Measurements from ENCODE around the gene AEN.

AEN gene

DNA sequence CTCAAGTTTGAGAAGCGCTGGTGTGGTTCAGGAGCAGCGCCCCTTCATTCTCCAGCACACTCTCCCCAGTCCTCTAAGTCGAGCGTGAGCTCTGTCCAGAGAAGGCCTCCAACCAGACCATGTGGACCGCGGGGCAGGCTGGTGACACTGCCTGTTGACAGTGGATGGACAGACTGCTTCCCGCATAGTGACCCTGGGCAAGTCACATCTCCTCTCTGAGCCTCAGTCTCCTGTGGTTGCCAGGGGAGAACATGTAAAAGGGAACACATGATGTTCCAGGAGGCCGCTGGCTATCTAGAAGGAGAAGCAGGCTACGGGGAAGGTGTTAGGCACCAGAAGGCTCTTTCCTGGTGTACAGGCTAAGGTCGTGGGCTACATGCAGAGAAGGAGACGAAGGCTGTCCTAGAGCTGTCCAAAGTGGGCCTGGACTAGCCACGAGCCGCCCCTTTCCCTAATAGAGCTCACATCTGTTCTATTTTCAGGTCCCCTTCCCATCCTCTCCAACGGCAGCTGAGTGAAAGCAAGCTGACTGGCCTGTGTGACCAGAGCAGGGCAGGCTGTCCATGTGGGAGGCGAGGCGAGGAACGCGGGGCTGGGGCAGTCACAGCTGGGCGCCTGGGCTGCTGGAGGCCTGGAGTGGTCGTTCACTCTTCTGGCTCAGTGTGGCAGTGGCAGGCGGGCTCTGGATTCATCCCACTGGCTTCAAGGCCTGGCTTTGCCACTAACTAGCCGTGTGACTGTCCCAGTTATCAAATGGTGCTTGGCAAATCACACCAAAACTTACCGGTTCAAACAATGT is 28.8 kb downstream of the AEN start:
- DNase-seq (ENCODE audit: low read depth, low spot score): no peak

DNA sequence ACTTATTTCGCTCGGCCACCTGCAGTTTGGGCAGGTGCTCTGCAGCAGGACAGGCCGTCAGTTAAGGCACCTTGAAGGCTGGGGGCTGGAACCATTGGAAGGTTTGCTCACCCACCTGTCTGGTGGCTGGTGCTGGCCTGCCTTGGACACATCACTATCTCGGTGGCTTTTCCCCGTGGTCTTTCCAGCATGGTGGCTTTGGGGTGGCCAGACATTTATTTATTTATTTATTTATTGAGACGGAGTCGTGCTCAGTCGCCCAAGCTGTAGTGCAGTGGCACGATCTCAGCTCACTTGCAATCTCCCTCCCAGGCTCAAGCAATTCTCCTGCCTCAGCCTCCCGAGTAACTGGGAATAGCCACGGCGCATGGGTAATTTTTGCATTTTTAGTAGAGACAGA is 29.4 kb downstream of the AEN start:
- no peak for DNase-seq (ENCODE audit: low read depth, low spot score)

DNA sequence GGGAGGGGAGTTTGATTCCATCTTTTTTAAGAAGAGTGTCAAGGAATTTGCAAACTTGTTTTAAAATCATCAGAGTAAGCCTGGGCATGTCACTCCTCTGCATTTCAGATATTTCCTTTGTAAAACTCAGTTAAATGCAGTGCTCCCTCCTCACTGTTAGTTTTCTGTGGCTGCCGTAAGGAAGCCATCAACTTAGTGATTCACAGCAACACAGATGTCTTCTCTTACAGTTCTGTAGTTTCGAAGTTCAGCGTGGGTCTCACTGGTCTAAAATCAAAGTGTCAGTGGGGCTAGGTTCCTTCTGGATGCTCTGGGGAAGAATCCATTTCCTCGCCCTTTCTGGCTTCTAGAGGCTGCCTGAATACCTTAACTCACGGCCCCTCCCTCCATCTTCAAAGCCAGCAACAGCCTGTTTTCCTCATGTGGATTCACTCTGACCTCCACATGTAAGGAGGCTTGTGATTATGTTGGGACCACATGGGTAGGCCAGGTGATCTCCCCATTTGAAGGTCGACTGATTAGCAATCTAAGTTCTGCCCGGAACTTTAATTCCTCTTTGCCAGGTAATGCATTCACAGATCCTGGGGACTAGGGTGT is 30.1 kb downstream of the AEN start:
- no peak for DNase-seq (ENCODE audit: low read depth, low spot score)

DNA sequence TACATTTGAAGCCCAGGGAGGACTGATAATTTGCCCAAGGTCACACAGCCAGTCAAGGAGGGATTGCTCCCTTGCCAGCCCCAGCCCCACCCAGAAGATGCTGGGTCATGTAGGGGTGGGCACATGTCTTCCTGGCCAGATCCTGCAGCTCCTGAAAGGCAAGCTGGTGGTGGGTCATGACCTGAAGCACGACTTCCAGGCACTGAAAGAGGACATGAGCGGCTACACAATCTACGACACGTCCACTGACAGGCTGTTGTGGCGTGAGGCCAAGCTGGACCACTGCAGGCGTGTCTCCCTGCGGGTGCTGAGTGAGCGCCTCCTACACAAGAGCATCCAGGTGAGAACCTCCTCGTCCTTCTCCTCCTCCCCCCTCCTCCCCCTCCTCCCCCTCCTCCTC is 30.8 kb downstream of the AEN start:
- DNase-seq (ENCODE audit: low read depth, low spot score): no peak

DNA sequence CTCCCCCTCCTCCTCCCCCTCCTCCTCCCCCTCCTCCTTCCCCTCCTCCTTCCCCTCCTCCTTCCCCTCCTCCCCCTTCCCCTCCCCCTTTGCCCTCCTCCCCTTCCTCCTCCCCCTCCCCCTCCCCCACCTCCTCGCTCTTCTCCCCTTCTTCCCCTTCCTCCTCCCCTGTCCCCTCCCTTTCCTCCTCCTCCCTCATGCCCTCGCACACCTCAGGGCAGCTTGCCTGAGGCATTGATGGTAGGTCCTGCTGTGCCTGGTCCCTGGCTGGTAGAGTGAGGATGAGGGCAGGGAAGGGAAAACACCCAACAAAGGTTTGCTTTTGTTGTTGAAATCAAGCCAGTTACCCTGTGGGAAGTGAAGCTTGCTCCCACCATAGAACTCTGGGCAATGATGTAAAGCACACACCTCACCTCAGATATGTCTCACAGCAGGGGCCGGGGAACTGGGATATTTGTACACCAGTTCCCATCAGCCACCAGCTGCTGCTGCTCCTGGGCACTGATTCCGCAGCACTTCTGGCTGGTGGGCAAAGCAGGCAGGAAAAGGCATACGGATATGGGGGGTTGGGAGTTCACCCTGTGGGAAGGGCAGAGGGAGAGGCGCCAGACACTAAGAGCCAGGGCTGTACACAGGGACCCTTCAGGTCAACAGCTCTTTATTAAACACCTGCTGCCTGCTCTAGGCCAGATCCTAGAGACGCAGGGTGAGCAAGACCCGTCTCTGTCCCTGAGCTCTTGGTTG is 31.5 kb downstream of the AEN start:
- no peak for DNase-seq (ENCODE audit: low read depth, low spot score)

DNA sequence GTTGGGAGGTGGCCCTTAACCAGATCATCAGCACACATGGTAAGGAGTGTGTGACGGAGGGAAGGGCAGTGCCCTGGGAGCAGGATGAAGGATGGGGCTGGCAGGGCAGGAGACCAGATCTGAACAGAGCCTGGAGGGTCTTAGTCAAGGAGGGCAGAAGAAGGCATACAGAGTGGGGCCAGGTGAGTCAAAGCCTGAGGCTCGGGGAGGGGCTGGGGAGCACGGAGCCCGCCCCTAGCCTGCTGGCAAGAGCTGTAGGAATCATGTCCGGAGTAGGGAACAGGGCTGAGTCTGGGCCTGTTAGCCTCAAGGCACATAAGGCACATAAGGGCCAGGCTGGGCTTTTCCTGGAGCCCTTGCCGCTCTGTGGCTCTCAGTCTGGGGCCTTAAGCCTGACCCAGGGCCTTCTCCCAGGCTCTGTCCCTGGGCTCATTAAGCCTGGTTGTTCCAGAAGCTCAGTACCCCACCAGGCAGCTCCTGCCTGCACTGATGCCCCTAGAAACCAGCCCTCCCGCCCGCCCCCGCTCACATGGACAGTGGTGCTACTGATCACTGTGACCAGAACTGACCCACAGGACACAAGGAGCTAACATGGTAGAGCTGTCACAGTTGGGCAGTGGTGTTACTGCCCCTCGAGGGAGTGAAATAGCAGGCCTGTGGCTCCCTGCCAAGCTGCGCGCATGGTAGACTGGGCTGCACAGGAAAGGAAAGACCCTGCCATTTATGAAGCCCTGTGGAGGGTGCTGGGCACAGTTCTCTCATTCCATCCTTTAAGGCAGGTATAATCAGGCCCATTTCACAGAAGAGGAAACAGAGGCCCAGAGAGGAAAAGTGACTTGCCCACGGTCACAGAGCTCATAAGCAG is 32.3 kb downstream of the AEN start:
- DNase-seq (ENCODE audit: low read depth, low spot score): no peak

DNA sequence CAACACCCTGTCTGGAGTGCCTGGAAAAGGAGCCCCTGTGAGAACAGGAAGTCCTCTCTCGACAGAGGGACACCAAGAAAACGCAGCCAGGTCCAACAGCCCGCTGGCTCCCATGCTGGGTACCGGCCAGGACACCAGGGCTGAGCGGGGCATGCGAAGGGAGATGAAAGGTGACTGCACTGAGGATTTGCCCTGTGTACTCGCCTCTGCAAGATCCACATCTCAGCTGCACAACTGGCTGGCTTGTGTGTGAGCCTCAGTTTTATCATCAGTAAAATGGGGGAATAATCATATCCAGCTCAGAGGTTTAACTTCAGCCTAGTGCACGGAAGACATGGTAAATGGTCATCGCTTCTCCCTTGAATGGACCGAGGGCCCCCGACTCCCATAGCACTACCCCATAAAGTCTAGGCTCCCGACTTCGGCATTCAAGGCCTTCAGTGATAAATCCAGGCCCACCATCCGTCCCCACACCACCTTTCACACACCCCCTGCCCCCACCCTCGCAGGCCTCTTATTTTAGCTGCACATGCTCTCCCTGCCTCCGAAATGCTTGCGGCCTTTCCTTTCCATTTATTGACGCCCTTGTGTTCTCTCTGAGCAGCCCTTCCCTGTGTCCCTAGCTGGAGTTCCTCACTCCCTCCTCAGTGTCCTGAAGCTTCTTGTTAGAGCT is 33.4 kb downstream of the AEN start:
- DNase-seq (ENCODE audit: low read depth, low spot score): no peak

DNA sequence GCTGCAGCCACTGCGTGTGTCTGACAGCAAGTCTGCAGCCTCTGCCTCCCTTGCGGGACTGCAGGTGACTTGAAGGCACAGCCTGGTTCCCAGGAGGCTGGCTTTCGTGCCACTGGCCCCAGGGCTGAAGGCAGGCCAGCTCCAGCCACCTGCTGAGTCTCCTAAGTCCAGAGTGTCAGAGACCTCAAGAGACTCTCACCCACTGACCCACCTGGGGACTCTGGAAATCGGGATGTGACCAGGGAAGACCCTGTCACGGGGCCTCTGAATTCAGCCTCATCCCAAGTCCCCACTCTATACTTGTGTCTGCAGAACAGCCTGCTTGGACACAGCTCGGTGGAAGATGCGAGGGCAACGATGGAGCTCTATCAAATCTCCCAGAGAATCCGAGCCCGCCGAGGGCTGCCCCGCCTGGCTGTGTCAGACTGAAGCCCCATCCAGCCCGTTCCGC is 34.0 kb downstream of the AEN start:
- no peak for DNase-seq (ENCODE audit: low read depth, low spot score)

DNA sequence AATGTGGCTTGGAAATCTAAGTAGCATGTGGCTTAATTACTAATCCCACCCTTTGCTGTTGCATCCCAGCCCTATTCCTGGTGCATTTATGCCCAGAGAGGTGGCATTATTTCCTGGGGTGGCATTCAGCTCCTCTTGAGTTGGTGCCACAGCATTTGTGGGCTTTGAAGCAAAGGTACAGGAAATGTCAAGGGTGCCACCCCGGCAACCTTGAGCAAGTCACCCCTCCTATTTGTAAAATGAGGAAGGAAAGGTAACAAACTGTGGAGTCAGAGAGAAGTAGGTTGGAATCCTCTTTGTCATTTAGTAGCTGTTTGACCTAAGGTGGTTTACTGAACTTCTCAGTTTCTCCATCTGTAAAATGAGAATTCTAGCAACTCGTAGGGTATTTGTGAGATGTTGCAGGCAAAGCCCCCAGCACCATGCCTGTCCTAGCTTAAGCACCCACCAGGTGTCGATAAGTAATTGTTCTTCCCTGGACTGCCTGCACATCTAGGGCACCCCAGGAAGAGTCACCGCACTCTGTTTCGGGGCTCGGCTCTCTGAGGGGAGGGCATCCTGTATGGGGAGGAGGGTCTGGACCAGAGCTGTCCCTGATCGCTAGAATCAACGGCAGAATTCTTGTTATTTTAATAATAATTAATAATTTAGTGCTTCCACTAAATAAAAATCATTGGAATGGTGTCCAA is 34.8 kb downstream of the AEN start:
- DNase-seq (ENCODE audit: low read depth, low spot score): no peak

DNA sequence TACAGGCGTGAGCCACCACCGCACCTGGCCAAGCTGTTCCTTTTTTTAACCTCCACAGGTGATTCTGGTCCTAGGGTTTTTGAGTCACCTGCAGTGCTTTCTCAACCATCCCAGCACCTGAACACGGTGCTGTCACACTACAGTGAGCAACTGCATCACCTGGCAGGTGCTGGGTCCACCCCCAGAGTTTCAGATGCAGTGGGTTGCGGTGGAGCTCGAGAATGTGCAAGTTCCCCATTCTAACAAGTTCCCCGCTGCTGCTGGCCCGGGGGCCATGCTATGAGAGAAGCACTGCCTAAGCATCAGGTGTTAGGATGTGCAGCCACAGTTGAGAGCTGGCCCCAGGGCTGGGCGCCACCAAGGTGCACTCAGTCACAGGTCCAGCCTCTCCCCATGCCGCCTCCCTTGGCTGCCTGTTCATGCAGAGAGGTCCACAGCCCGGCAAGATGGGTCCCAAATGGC is 35.7 kb downstream of the AEN start:
- DNase-seq (ENCODE audit: low read depth, low spot score): no peak

DNA sequence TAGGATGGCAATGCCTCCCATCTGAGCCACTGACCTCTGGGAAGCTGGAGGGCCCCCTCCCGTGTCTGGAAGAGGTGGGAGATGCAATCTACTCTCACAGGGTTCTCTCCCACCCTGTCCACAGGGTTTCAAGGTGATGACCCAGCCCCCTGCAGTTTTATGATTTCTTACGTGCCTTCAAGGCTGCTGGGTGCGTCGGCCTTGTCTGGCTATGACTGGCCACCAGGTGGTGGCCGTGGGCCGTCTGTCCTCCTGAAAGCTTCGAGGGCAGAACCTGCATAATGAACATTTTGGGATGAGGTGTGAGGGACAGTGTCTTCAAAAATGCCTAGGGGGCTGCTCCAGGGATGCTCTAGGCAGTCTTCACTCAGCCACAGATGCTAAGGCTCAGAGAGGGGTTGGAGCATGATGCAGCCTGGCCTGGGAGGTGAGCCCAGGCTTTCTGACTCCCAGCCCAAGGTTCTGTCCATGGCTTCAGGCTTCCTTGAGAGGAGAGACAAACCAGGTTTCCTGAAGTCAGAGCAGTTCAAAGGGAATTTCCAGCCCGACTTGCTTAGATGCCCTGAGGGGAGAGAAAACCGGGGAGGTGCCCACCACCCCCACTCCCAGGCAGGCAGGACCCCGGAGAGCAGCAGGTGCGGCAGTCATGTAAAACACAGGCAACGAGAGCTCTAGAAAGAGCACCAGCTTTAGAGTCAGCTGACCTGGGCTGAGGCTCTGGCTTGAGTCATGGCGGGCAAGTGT is 36.4 kb downstream of the AEN start:
- no peak for DNase-seq (ENCODE audit: low read depth, low spot score)

DNA sequence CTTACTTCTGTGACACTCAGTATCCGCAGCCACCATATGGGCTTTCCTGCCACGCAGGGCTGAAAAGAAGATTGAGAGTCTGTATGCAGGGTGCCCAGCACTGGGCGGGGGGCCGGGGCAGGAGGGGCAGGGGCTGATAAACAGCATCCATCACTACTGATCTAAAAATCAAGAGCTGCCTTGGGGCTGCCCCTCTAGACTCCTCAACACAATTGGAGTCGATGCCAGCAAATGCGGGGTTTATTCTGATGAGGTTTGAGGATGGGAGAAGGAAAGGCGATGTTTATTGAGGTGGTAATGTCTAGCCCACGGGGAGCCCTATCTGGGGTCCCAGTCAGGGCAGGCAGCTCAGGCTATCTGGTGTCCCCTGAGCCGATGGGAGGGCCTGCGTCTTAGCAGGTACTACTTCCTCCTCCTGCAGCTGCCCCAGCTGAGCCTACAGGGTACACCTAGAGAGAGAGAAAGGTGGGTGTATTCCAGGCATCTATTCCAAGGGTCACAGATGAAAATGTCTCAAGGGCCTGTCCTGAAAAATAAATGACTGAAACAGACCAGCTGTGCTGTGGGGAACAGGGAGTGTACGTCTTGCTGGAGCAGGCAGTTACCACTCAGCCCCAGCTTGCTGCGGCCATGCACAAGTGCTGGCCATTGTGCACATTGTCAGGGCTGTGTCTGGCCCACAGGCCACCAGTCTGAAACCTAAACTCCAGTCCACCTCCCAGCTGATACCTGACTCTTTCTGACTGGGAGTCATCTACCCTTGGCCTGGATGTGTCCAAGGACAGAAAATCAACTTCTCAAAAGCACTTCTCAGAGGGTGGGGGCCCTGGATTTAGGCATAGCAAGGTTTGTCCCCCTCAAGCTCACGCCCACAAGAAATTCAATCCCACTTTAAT is 37.2 kb downstream of the AEN start:
- no peak for DNase-seq (ENCODE audit: low read depth, low spot score)

DNA sequence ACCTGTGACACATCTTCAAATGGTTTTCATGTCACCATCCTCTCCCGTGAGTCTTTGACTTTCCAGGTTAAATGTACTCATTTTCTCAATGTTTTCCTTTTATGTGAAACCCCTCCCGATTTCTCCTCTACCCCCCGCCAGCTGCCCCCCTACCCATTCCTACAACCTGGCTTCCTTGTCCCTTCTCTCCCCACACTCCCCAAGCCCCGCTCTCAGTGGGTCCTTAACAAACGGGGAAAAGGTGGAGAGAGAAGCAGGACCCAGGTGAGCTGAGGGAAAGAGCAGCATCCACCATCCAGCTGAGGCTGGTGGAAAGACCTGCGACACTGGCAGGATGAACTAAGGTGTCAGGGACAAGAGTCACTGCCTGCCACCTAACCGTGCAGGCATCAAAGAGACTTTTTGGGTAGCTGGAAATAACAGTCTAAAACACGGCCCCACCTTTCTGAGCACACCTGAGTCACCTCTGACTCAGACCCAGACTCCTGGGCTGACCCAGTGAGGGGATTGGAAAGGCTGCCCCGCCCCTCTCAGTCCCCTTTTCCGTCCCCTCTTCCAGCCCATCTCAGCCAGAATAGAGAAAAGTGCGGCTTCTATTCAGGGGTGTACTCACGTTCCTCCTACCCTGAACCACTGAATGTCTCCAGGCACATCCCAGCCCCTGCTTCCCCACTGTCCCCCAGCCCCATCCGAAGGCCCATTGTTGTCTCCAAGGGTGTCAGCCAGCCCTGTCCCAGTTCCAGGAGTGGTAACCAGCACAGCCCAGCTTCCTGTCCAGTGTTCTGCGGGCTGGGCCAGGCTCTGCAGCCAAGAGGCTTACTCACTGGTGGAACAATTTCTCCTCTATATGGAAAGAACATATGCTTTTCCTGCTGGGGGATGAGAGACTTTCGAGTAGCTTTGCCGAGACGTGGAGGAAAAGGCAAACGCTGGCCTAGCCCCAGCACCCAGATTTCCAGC is 38.1 kb downstream of the AEN start:
- no peak for DNase-seq (ENCODE audit: low read depth, low spot score)

DNA sequence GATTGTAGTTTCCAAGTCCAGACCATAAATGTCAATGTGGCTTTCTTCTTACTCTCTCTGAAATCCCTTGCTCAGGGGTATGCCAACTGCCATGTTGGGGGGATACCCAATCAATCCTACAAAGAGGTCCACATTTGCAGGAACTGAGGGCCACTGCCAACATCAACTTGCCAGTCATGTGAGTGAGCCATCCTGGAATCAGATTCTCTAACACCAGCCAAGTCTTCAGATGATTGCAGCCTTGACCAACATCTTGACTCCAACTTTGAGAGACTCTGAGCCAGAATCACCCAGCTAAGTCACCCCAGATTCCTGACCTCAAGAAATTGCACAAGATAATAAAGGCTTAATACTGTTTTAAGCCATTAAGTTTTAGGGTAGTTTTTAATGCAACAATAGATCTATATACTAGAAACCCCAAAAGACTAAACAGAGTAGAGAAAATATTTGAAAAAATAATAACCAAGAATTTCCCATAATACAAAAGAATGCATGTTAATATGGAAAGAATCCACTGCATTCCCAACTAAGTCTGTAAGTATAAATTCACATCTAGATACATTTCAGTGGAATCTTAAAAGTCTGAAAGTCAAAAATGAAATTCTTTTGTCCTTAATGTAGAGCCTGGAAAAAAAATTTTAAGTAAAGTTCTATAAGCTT is 40.0 kb downstream of the AEN start:
- DNase-seq (ENCODE audit: low read depth, low spot score): no peak

DNA sequence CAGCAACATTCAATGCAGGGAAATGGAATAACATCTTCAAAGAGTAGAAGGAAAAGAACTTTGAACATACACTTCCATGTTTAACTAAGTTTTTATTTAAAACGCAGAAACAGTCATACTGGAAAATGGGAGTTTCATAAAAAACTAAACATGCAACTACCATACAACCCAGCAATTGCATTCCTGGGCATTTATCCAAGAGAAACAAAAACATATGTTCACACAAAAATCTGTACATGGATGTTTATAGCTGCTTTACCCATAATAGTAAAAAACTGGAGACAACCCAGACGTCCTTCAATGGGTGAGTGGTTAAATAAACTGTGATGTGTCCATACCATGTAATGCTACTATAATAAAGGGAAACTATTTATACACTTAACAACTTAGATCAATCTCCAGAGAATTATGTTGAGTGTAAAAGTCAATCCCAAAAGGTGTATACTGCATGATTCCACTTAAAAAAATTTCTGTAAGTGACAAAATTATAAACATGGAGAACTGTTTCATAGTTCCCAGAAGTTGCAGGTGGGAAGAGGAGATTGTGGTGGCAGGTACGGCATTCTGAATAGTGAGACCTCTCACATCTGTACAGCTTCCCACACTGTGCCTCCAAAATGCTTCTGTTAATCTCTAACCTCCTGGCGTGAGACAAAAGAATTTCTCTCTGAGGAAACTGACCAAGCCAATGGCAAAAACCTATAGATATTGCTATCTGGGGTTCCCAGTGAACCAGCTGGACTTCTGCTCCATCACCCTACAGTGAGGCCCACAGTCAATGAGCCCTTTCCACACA is 40.8 kb downstream of the AEN start:
- no peak for DNase-seq (ENCODE audit: low read depth, low spot score)

DNA sequence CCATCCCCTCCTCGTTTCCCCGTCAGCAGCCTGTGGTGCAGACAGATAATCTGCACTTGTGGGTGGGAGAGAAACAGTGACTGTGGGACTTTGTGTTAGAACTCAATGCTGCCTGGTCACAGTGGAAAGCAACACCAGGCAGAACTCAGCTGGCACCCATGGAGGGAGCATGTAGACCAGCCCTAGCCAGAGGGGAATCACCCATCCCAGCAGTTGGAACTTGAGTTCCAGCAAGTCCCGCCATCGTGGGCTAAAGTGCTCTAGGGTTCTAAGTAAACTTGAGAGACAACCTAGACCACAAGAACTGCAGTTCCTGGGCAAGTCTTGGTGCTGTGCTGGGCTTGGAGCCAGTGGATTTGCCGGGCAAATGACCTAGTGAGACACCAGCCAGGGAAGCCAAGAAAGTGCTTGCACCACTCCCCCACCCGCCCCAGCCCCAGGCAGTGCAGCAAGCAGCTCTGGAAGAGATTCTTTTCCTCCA is 42.0 kb downstream of the AEN start:
- DNase-seq (ENCODE audit: low read depth, low spot score): no peak
